GM13977 (cell line): ENCODE data around the gene HCFC1R1.

Source experiments
- DNase-seq: peaks from one replicate; pipeline ENCODE4 v3.0.0; 2012; ENCODE audit warnings: low spot score
- in situ Hi-C: fragments of 300-500 bp; cut with MboI; formaldehyde crosslinking; loops from one replicate; pipeline ENCODE4 v1.12.0; 2022; ENCODE audit warnings: low sequenced_read_pairs, low pct_unique_long_range_greater_than_20kb, mixed read lengths, inconsistent platforms; ENCODE audit not compliant: unreplicated experiment
- TF ChIP-seq, protein P1 (sequence below): IDR thresholded peaks from 2 replicates; pipeline ENCODE4 v1.5.1; 2012; ENCODE audit warnings: mild to moderate bottlenecking, control low read depth; ENCODE audit not compliant: insufficient read depth; ENCODE audit errors: extremely low read depth, missing control alignments

The HCFC1R1 gene

DNA sequence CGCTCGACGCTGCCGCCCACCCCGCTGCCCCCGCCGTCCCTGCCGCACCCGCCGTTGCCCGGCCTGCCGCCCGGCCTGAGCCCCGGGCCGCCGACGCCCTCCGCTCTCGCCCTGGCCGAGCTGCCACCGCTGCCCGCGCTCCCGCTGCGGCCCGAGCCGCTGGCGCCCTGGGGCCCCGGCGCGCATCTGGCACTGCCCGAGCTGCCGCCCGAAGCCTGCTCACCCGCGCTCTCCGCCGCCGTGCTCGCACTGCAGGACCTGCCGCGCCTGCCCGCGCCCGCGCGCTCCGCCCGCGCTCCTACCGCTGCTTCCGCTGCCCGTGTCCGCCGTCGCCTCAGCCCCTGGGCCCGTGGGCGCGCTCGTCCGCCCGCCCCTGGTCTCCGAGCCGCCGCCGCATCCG, 19.4 kb downstream of the HCFC1R1 start:
- in situ Hi-C loops, result no loop called here
- TF ChIP-seq, protein P1, sequence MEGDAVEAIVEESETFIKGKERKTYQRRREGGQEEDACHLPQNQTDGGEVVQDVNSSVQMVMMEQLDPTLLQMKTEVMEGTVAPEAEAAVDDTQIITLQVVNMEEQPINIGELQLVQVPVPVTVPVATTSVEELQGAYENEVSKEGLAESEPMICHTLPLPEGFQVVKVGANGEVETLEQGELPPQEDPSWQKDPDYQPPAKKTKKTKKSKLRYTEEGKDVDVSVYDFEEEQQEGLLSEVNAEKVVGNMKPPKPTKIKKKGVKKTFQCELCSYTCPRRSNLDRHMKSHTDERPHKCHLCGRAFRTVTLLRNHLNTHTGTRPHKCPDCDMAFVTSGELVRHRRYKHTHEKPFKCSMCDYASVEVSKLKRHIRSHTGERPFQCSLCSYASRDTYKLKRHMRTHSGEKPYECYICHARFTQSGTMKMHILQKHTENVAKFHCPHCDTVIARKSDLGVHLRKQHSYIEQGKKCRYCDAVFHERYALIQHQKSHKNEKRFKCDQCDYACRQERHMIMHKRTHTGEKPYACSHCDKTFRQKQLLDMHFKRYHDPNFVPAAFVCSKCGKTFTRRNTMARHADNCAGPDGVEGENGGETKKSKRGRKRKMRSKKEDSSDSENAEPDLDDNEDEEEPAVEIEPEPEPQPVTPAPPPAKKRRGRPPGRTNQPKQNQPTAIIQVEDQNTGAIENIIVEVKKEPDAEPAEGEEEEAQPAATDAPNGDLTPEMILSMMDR, result no peak
- no peak for DNase-seq

DNA sequence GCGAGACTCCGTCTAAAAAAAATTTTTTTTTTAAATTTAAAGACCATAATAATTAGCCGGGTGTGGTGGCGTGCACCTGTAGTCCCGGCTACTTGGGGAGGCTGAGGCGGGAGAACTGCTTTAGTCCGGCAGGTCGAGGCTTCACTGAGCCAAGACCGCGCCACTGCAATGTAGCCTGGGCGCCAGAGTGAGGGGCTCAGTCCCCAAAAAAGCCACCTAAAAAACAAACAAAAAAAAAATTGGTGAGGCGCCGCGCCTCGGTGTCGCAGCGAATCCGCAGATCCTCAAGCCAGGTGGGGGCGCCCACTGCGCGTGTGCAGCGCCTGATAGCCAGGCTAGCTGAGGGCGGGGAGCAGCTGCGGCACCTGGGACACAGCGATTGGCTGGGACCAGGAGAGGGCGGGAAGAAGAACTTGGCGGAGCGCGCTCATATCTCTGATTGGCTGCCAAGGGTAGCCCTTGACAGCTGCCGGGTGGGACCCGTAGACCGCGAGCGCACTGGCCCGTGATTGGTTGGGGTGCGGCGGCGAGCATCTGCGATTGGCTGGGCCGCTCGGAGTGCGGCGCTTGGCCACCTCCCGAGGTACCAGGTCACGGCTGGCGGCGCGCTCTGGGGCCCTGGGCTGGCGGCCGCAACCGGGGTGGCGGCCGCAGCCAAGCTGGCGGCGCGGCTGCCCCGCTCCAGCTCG, 20.0 kb downstream of the HCFC1R1 start:
- TF ChIP-seq, protein P1, result peak; percentile 86
- in situ Hi-C loops, result no loop called here
- peak; percentile 100 for DNase-seq

DNA sequence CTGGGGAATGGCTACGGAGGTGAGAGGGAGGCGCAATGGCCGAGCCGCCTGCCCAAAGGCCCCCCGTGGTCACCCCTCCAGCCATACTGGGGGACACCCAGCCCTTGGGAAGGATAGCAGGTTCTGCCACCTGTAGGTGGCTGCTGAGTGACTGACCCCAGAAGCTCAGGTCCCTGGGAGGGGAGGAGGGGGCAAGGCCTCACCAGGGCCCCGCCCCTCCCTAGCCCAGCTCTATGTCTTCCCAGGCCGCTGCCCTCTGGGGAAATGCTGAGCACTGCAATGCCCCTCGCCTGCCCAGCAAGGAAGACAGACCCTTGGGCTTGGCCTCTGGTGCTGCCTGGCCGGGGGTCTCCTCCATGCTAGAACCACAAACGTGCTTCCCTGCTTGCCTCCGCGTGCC, 22.4 kb downstream of the HCFC1R1 start:
- in situ Hi-C loops, result no loop called here
- TF ChIP-seq, protein P1, result no peak
- DNase-seq, result no peak

DNA sequence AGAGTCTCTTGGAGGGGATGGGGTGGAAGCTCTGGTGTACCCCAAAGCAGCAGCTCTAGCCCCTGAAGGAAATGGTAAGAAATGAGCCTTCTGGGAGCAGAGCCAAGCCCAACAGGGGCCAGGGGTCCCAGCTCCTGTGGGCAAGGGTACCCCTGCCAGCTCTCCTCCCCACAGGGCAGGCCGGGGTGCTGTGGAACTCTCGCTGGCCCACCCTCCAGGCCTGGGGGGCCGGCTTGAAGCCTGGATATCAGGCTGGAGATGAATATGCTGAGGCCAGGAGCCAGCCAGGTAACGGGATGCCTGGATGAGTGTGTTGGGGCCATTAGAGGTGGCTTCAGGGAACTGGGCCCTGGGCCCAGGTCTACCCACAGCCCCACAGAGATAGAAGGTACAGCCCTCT, 23.2 kb downstream of the HCFC1R1 start:
- no peak for DNase-seq
- TF ChIP-seq, protein P1, result no peak
- in situ Hi-C loops, result no loop called here

- TF ChIP-seq, protein P1, result no peak
- DNase-seq, result no peak
- in situ Hi-C loops, result no loop called here
Measured at GRCh38 chr16:2999929-3000328, 23.8 kb downstream of the HCFC1R1 start.

- DNase-seq, result no peak
- TF ChIP-seq, protein P1, result no peak
- in situ Hi-C loops, result no loop called here
Measured at GRCh38 chr16:2996298-2996697, 27.4 kb downstream of the HCFC1R1 start.
